GM12864 (cell line): ENCODE results near the gene EFNB3.

Experiments
- DNase-seq: peaks from one replicate; pipeline ENCODE4 v3.0.0-alpha.2; 2011; ENCODE audit warnings: low read depth
- H3K4me3 ChIP-seq: 2 replicates; pipeline ENCODE4 v1.5.1; 2011; ENCODE audit warnings: mild to moderate bottlenecking, low read depth, low read length, control low read depth
- TF ChIP-seq, protein P1 (sequence below): IDR thresholded peaks from 2 replicates; pipeline ENCODE4 v1.5.1; 2011; ENCODE audit warnings: low read depth, mild to moderate bottlenecking, moderate library complexity, low read length, control low read depth, inconsistent platforms; ENCODE audit errors: missing control alignments

EFNB3 gene

DNA sequence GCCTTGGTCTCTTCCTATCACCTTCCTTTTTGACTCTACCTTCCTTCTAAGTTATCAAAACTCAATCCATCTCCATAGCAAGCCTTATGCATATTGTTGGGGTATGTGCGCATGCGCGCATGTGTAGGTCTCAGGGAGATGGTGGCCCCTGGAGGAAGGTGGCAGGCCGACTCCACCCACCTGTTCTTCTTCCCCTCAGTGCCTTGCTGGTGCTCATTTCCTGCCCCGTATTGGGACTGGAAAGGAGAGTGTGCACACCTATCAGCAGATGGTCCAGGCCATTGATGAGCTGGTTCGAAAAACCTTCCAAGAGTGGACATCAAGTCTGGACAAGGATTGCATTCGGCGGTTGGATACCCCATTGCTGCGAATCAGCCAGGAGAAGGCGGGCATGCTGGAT is 37.7 kb downstream of the EFNB3 start:
- DNase-seq = no peak
- TF ChIP-seq, protein P1, sequence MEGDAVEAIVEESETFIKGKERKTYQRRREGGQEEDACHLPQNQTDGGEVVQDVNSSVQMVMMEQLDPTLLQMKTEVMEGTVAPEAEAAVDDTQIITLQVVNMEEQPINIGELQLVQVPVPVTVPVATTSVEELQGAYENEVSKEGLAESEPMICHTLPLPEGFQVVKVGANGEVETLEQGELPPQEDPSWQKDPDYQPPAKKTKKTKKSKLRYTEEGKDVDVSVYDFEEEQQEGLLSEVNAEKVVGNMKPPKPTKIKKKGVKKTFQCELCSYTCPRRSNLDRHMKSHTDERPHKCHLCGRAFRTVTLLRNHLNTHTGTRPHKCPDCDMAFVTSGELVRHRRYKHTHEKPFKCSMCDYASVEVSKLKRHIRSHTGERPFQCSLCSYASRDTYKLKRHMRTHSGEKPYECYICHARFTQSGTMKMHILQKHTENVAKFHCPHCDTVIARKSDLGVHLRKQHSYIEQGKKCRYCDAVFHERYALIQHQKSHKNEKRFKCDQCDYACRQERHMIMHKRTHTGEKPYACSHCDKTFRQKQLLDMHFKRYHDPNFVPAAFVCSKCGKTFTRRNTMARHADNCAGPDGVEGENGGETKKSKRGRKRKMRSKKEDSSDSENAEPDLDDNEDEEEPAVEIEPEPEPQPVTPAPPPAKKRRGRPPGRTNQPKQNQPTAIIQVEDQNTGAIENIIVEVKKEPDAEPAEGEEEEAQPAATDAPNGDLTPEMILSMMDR = no peak
- H3K4me3 ChIP-seq = no peak overlapping the region

DNA sequence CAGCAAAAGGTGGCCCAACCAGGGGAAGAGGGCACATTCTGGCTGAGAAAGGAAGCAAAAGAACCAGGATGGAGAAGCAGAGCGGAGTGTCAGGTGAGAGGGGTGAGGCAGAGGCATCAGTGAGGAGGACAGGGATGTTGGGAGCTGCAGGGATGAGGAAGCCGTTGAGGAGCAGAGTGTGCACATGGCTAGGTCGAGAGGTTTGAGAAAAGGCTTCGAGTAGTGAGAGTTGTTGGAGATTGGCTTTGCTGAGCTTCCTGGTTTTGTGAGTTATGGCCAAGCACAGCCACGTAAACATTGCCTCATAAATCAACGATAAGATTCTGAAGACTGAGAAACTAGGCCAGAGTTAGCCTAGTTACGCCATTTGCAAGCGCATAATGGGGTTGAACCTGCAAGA is 39.4 kb downstream of the EFNB3 start:
- TF ChIP-seq, protein P1 = no peak
- H3K4me3 ChIP-seq = no peak overlapping the region
- no peak for DNase-seq

DNA sequence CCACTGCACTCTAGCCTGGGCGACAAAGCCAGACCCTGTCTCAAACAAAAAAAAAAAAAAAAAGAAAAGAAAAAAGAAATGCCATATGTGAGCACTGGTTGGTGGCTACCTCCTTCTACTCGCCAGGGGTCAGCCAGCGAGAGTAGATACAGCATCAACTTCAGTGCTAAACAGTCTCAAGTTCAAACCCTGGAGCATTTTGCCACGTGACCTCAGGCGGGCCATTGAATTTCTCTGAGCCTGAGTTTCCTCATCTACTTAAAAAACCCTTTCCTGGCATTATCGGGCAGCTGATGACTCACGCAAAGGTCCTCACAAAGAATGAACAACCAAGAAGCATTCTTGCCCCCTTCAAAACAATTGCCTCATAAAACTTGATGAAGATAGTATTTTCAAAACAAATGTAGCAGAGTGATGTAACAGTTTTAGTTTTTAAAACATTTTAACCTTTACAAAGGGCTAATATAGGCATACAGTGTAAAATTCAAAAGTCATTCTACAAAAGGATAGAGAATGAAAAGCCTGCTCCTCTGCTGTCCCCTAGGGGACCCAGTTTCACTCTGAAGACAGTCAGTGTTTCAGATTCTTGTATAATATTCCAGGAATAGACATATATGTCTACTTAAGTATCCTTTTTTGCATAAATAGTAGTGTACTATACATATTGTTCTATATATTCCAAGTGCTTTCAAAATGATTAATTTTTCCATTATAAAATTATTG is 40.9 kb downstream of the EFNB3 start:
- no peak for DNase-seq
- TF ChIP-seq, protein P1 = no peak
- H3K4me3 ChIP-seq = no peak overlapping the region

DNA sequence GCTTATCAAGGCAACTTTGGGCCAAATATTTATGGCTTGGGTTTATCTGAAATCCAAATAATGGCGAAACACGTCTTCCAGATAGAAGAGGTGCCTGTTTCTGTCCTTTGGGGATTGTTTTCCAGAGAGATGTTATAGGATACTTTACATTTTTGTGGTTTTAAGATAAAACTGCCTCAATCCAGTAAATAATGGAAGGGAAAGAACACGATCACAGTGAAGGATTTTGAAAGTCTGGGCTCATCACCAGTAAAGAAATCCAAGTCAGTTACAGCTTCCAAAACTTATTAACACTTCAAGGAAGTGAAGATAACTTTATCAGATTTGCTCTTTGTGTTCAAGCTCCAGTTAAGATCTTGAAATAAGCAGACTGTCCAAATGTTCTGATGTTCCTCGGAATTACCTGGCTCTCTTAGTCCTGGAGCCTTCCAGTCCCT is 42.7 kb downstream of the EFNB3 start:
- H3K4me3 ChIP-seq = no peak overlapping the region
- DNase-seq = no peak
- TF ChIP-seq, protein P1 = no peak

DNA sequence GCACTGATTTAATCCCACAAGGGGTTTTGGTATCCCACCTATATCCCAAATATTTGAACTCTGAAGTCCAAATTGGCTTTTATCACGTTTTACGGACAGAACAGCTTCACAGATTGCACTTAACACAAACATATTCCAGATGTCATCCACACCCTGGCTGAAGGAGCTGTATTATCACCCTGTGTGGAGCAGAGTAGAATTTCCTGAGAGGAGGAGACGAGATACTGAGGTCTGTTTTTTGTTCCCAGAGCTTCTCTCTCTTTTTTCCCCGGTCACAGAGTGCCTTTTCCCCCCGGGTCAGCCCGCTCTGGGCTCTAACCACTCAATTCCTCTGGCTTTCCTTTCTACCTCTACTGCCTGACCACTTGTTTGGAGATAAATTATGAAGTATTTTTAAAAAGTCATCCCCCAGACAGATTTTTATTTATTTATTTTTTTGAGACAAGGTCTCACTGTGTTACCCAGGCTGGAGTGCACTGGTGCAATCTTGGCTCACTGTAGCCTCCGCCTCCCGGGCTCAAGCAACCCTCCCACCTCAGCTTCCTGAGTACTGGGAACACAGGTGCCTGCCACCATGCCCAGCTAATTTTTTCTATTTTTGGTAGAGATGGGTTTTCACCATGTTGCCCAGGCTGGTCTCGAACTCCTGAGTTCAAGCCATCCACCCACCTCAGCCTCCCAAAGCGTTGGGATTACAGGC is 43.2 kb downstream of the EFNB3 start:
- TF ChIP-seq, protein P1 = no peak
- no peak overlapping the region for H3K4me3 ChIP-seq
- no peak for DNase-seq

DNA sequence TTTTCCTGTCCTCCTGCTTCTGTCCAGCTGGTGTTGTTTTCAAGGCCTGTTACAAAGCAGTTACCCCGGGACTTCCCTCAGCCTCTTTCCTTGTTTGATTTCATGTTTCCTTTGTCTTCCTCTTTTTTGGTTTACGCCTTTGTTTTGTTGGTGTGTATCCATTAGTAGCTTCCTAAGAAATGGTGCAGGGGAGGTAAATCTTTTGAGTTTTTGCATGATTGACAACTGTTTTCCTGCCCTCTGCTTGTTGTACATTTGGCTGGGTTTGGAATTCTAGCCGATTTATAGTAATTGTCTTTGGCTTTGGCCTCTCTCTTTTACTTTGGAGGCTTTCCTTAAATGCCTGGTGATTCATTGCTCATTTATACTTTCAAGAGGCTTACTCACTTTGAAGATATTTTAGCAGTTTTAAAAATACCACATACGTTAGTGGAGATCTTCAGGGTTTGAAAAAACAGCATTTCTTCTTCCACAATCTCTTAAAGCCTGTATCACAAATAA is 45.4 kb downstream of the EFNB3 start:
- TF ChIP-seq, protein P1 = no peak
- no peak for DNase-seq

More for the DNA sequence above, 45.4 kb downstream of the EFNB3 start:
- no peak overlapping the region for H3K4me3 ChIP-seq
